HL-60/S4 treated with phorbol 12-myristate 13-acetate at 8.2 ng/mL for 4 days and 3 days (cell line): ENCODE results near the gene ZCCHC9.

Experiments
- in situ Hi-C: fragments of 300-500 bp; cut with MboI; formaldehyde crosslinking; loops from 2 replicates; pipeline ENCODE4 v1.15.0; 2022; ENCODE audit warnings: low sequenced_read_pairs

ZCCHC9 gene

DNA sequence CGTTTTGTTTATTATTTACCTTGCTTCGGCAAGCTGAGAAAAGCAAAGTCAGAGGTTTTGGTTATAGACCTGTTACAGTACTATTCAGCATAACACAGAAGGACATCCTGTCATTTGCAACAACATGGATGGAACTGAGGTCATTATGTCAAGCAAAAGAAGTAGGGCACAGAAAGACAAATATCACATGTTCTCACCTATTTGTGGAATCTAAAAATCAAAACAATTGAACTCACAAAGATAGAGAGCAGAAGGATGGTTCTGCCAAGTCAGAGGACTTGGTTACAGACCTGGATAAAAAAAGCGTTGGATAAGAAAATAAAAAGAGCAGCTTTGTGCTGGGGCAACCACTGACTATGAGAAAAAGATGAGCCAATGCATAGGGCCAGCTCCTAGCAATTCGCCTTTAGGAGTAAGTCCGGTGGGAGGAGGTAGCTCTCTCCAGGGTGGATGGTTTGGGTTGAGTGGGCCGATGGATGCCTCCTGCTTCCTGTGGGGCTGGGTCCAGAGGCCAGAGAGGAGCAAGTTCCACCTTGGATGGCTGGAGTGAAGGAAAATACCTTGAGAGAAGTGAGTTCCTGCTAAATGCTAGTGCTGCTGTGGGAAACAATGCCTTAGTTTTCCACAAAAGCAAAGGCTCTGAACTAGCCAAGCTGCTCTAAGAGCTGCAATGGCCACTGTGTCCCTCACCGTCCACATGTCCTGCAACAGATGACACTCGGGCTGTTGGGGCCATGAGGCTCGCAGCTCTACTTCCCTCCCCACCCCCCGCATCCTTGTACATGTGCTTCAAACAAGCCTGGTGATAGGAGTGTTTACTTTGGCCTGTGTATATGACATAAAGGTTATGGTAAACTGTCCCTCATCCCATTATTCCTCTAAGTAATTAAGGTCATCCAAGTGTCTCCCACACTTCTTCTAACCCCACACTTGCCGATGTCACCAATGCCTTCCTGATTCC is 54.2 kb downstream of the ZCCHC9 start:
- in situ Hi-C loops = no loop called here

DNA sequence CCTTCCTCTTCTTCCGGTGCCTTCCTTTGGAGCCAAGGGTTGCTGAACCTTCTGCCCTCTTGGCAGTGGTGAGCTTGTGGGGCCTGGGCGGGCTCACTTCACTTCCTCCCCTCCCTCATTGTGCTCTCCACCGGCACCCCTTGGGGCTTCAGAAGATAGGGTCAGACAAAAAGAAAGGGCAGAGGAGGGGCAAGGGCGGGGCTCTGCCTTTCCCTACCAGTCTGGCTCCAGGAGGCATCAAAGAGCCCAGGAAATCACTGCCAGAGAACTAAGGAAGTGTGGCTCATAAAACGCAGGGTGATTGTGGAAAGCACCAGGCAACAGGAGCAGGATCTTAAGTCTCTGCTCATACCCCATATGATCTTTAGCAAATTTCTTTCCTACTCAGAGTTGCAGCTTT is 57.7 kb downstream of the ZCCHC9 start:
- in situ Hi-C loops = no loop called here

- in situ Hi-C loops = no loop called here
Measured at GRCh38 chr5:81359881-81360280, 58.5 kb downstream of the ZCCHC9 start.

GRCh38 chr5:81360640-81361039 is 59.3 kb downstream of the ZCCHC9 start:
- in situ Hi-C loops = no loop called here

- in situ Hi-C loops = no loop called here
Measured at GRCh38 chr5:81361600-81361999, 60.2 kb downstream of the ZCCHC9 start.
